ELR (cell line): ENCODE data around the gene TTI1.
A peak's percentile ranks its signal among the peaks of the same experiment; 100 is the strongest.

ENCODE experiments used
- DNase-seq: peaks from one replicate; pipeline ENCODE4 v3.0.0-alpha.2; 2015; ENCODE audit warnings: low read depth

The TTI1 gene

GRCh38 chr20:38054647-38055046 is 21.4 kb upstream of the TTI1 start:
- DNase-seq, result no peak

DNA sequence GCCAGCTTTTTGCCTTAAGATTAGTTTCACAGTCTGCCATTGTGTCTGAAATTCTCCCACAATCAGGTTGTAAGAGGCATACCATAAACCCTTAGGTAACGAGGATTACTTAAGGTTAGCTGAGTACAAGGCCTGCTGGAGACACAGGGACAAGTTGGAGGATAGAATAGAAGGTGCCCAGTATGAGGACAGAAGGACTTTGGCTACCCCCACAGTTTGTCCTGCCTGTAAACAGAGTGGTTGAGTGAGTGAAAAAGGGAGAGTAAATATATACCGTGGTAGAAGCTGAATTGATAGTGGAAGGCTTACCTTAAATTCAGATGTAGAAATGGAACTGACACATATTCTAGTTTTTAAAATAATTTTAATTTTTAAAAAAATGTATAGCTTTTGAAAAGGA is 19.6 kb upstream of the TTI1 start:
- no peak for DNase-seq

DNA sequence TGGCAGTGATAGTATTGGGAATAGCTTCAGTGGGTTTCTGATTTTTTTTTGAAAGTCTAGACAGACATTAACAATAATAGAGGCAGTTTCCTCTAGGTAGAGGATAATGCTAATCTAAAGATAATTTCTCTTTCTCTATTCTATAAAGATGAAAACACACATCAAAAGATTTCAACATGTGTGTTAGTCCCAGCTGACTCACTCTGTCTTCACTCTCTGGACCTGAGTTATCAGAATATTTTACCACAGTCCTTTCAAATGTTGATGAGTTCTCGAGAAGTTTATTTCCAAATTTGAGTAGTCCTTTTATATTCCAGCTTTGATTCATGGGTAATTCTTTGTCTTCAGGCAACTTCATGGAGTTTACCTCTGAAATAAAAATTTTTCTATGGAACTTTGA is 17.4 kb upstream of the TTI1 start:
- DNase-seq, result peak; percentile 64

DNA sequence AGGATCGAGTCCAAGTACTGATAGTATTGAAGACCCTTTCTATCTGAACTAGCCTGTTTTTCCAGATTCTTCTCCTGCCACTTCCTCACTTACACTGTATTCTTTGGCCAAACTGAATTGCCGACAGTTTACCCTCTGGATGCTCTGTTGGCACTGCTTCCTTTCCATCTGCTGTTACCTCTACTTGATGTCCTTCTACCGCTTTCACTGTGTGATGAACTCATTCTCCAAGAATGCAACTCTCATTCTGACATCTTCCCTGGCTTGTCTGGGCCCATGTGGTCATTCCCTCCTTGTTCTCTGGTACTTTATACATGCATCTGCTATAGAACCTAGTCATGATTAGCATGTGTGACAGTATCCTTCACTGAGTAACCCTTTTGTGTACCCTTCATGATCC is 16.5 kb upstream of the TTI1 start:
- peak; percentile 95 for DNase-seq

- no peak for DNase-seq
These were observed 13.3 kb upstream of the TTI1 start for GRCh38 chr20:38046572-38046971.

DNA sequence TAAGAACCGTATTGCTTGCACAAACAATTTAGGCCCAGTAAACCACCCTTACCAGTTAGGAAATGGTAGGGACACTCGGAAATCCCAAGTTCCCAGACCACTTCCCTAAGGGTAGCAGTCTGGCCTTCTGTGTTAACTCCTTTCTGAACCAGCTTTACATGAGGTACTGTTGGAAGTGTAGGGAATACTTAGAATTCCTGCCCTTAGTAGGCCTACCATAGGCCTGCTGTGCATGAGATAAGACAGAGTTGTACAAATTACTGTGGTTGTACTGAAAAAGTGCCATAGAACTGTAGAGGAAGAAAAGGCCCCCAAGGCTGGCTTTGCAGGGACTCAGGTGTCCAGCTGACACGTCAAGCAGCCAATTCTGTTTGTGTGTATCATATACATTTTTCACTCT is 11.4 kb upstream of the TTI1 start:
- no peak for DNase-seq

GRCh38 chr20:38043512-38044300 is 10.4 kb upstream of the TTI1 start:
- DNase-seq, result peak; percentile 99

DNA sequence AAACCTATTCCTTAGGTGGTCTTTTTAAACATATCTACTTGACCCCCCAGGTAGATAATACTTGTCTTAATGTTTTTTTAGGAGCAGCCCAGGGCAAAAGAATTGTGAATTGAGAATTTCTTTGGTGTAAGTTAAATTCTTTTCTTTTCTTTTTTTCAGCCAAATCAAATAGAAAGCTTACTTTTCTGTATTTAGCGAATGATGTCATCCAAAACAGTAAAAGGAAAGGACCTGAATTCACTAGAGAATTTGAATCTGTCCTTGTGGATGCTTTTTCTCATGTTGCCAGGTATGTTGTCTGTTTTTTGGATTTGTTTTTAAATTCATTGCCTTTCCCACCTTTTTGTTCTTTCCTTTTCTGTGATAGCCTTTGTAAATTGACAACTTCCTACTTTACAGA is 7.0 kb upstream of the TTI1 start:
- no peak for DNase-seq

DNA sequence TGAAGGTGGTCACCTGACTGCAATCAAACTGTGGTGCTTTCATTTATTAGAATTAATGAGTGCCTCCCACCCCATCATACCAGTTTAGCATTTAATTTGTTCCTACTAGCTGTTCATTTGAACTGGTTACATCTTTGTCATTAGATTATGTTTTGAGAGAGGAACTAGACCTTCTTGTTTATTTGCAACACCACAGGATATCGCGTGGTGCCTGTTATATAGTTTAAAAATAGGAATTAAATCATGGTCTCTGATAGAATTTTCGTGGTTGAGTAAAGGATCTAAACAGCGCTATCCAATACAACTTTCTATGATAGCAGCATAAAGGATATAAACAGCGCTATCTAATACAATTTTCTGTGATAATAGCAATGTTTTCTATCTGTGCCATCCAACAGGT is 3.1 kb upstream of the TTI1 start:
- no peak for DNase-seq

GRCh38 chr20:38034961-38035360 is 1.7 kb upstream of the TTI1 start:
- DNase-seq, result peak; percentile 63

GRCh38 chr20:38034108-38034649 is 923 bp upstream of the TTI1 start:
- DNase-seq, result peak; percentile 32

DNA sequence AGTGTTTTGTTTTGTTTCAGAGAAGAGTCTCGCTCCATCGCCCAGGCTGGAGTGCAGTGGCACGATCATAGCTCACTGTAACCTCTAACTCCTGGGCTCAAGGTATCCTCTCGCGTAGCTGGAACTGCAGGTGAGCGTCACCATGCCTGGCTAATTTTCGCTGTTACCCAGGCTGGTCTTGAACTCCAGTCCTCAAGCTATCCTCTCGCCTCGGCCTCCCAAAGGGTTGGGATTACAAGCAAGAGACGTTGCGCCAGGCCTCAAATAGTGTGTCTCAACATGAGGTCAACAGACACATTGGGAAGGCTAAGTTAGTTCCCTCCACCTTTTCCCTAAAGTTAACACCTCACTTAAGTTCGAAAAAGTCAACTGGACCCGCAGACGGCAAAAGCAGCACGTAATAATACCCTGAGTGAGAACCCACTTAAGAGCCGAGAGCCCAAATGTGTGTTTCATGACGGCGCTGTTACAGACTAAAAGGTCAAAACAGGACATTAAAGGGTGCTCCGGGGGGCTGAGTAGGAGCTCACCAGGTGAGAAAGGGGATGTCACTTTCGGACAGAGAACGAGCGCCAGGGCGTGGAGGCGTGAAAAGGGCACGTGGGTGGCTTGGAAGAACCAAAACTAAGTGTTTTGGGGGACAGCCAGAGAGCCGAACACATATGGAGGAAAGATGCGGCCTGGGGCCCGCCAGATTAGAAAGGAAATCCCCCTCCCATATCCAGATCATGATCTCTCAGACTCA is 499 bp downstream of the TTI1 start:
- no peak for DNase-seq

DNA sequence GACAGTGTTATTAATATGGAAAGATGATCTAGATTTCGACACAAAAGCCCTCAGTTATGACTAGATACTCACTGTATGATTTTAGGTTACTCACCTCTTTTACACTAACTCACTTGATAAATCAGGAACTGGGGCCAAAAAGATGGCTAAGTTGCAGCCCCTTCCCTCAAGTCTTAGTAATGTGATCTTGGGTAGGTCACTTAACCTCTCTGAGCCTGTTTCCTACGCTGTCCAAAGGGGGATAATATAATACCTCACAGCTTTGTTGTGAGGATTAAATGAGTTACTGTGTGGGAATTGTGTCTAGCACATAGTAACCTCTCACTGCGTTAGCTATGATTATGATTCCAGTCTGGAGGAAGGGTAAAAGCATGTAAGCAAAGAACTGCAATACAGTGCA is 1.3 kb downstream of the TTI1 start:
- no peak for DNase-seq

GRCh38 chr20:38029453-38029852 is 3.8 kb downstream of the TTI1 start:
- no peak for DNase-seq

GRCh38 chr20:38024496-38024895 is 8.8 kb downstream of the TTI1 start:
- no peak for DNase-seq

- DNase-seq, result no peak
These were observed 9.9 kb downstream of the TTI1 start for GRCh38 chr20:38023181-38024001.

GRCh38 chr20:38021087-38021772 is 12.0 kb downstream of the TTI1 start:
- DNase-seq, result peak; percentile 40

DNA sequence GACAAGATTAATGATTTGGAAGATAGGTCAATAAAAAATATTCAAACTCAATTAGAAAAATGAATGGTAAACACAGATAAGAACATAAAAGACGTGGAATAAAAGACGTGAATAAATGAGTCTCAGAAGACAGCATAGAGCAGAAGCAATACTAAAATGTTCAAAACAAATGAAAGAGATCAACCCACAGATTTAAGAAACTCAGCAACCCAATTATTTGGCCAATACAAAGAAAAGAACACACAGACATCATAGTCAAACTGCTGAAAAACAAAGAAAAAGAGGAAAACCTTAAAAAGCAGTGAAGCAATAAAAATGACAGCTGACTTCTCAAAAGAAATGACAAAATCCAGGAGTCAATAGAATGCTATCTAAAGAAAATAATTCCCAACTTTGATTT is 14.9 kb downstream of the TTI1 start:
- no peak for DNase-seq

DNA sequence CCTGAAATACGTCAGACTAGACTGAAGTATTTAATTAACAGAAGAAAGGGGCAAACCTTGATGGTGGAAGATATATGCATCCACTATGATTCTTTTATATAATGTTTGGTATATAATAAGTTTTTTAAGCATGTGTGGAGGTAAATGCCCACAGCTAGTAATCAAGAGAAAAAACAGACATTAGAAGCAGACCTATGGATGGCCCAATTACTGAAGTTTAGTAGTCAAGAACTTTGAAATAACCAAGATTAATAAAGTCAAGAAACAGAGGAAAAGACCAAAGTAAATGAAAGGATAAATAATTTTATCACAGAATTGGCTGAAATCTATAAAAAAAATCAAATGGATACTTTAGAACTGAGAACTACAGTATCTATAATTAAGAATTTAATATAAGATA is 15.3 kb downstream of the TTI1 start:
- no peak for DNase-seq

DNA sequence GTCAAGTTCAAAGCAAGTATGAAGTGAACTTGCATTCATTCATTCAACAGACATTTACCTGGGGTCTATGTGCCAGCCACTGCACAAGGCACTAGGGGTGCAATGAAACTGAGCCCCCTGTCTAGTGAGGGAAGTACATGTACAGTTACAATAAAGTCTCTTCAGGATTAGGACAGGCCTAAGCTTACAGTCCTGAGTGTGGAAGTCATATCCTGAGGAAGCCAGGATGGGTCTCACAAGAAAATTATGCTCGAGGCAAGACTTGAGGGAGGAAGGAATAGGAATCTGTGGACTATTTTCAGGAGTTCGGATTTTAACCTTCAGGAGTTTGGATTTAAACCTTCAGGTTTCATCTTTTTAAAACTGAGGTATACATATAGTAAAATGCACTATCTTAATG is 19.4 kb downstream of the TTI1 start:
- no peak for DNase-seq

DNA sequence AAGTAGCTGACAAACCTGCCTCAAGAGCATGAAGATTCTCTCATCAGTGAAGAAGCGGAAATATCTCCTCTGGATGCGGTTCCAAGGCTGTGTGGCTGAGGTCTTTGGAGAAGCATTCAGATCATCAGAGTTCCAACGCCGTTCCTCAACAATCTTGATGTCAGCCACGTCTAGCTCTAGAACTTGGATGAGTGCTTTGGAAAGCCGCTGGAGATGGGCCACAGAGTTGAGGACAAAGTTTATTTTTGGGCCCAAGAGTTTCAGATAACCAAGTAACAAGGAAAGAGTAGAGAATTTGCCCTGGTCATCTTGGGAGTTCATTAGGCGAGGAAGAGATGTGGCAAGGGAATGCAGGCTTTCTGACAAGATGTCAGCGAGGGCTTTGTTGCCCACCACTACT is 20.9 kb downstream of the TTI1 start:
- DNase-seq, result no peak

DNA sequence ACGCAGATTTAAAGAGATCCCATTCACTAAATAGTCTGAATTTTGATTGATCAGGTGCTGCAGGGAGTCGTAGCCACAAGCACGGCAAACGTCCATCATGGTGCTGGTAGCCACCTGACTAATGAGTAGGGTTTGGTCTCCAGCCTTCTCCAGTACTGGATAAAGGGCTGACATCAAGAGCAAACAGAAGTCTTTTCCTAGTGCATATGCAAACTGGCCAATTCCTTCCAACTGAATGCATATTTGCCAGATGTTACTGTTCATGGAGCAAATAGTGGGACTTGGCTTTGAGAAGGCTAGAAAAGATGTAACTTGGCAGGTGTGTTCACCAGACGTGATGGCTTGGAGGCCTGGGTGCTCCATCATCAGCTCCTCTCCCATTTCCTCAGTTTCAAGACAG is 21.6 kb downstream of the TTI1 start:
- DNase-seq, result no peak
